ENCODE measurements around the gene MLPH.

MLPH gene

DNA sequence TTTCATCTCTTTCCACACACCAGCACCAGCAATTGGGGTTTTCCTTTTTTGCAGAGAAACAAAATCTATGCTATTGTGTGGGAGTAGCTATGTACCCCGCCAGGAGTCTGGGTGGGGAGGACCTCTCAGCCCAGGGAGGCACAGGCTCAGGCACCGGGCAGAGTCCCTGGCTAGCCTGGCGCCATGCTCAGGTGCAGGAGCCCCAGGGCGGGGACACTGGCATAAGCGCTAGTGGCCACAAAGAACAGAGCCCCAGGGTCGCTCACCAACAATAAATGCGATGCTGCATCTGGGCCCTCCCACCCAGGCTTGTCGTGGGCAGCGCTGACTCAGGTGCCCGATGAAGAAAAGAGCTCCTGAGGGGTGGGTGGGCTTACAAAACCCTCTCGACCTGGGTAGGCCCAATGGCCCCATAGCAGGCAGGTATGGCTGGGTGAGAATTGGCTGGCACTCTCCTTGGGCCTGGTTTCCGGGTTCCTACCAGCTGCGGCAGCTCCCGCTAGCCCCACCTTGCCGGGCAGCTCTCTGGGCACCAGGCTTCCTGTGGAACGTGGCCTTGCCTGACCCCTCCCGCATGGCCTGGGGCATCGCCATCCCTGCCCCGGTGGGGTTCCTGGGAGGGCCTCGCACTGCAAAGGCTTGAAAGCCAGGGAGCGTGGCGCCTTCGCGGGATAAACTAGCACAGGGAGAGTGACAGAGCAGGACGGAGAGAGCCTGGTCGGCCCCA lies 41.3 kb upstream of the MLPH start:
- Histone ChIP-seq H3K9me3 (ENCODE audit: insufficient read depth, low read length, severe bottlenecking) (no peaks in the 10 kb centered on the region), H3K27ac (ENCODE audit: low read length) (no peak overlapping the region), H3K9ac (ENCODE audit: low read depth, low read length) (no peak overlapping the region), H4K20me1 (ENCODE audit: insufficient read depth, low read length) (no peaks in the 10 kb centered on the region), H3K4me2 (ENCODE audit: insufficient read depth, low read length) (no peak overlapping the region), H3K36me3 (ENCODE audit: insufficient read depth, low read length) (no peaks in the 10 kb centered on the region), H3K27me3 (ENCODE audit: insufficient read depth, low read length, poor library complexity) (no peaks in the 10 kb centered on the region), H2AFZ (ENCODE audit: low read depth, low read length) (no peak overlapping the region), H3K4me1 (ENCODE audit: insufficient read depth, low read length) (no peaks in the 10 kb centered on the region), H3K4me3 (ENCODE audit: low read depth in 1 of 2, low read length in 2 of 2) (no peak overlapping the region), H3K79me2 (ENCODE audit: insufficient read depth, low read length) (no peaks in the 10 kb centered on the region)
- TF ChIP-seq EZH2 (IDR thresholded peaks at IDR 0.05; ENCODE audit: borderline replicate concordance, low read depth, low read length, severe bottlenecking) (no peak), CTCF (IDR thresholded peaks at IDR 0.05; ENCODE audit: borderline replicate concordance, extremely low read depth, low read length, poor library complexity, severe bottlenecking) (no peak)
- ATAC-seq (ENCODE audit: insufficient read depth, low read depth) (no peak), DNase-seq (no peak)

GRCh38 chr2:237446338-237446665 lies 40.7 kb upstream of the MLPH start:
- ATAC-seq (ENCODE audit: insufficient read depth, low read depth) (no peak), DNase-seq (no peak)
- Histone ChIP-seq H3K27ac (ENCODE audit: low read length) (no peak overlapping the region), H3K9ac (ENCODE audit: low read depth, low read length) (no peak overlapping the region), H3K9me3 (ENCODE audit: insufficient read depth, low read length, severe bottlenecking) (no peaks in the 10 kb centered on the region), H3K79me2 (ENCODE audit: insufficient read depth, low read length) (no peaks in the 10 kb centered on the region), H4K20me1 (ENCODE audit: insufficient read depth, low read length) (no peaks in the 10 kb centered on the region), H3K4me3 (ENCODE audit: low read depth in 1 of 2, low read length in 2 of 2) (no peak overlapping the region), H3K4me1 (ENCODE audit: insufficient read depth, low read length) (no peaks in the 10 kb centered on the region), H3K36me3 (ENCODE audit: insufficient read depth, low read length) (no peaks in the 10 kb centered on the region), H3K27me3 (ENCODE audit: insufficient read depth, low read length, poor library complexity) (no peaks in the 10 kb centered on the region), H2AFZ (ENCODE audit: low read depth, low read length) (no peak overlapping the region), H3K4me2 (ENCODE audit: insufficient read depth, low read length) (no peak overlapping the region)
- no peak for TF ChIP-seq CTCF (IDR thresholded peaks at IDR 0.05; ENCODE audit: borderline replicate concordance, extremely low read depth, low read length, poor library complexity, severe bottlenecking)
- no peak for TF ChIP-seq EZH2 (IDR thresholded peaks at IDR 0.05; ENCODE audit: borderline replicate concordance, low read depth, low read length, severe bottlenecking)

GRCh38 chr2:237447496-237447895 lies 39.6 kb upstream of the MLPH start:
- Histone ChIP-seq H3K4me2 (ENCODE audit: insufficient read depth, low read length) (no peak overlapping the region), H3K27me3 (ENCODE audit: insufficient read depth, low read length, poor library complexity) (no peaks in the 10 kb centered on the region), H3K9ac (ENCODE audit: low read depth, low read length) (no peak overlapping the region), H3K4me3 (ENCODE audit: low read depth in 1 of 2, low read length in 2 of 2) (no peak overlapping the region), H4K20me1 (ENCODE audit: insufficient read depth, low read length) (no peaks in the 10 kb centered on the region), H2AFZ (ENCODE audit: low read depth, low read length) (no peak overlapping the region), H3K79me2 (ENCODE audit: insufficient read depth, low read length) (no peaks in the 10 kb centered on the region), H3K4me1 (ENCODE audit: insufficient read depth, low read length) (no peaks in the 10 kb centered on the region), H3K9me3 (ENCODE audit: insufficient read depth, low read length, severe bottlenecking) (no peaks in the 10 kb centered on the region), H3K27ac (ENCODE audit: low read length) (no peak overlapping the region), H3K36me3 (ENCODE audit: insufficient read depth, low read length) (no peaks in the 10 kb centered on the region)
- ATAC-seq (ENCODE audit: insufficient read depth, low read depth) (no peak), DNase-seq (no peak)
- TF ChIP-seq EZH2 (IDR thresholded peaks at IDR 0.05; ENCODE audit: borderline replicate concordance, low read depth, low read length, severe bottlenecking) (no peak), CTCF (IDR thresholded peaks at IDR 0.05; ENCODE audit: borderline replicate concordance, extremely low read depth, low read length, poor library complexity, severe bottlenecking) (no peak)

Data from DND-41 (cell line).